GM21423 (cell line): ENCODE data around the gene CNIH2.

Source experiments
- ATAC-seq: cut with Tn5 transposase; IDR thresholded peaks from one replicate; pipeline ENCODE4 v1.9.1; 2021; ENCODE audit warnings: mild to moderate bottlenecking, moderate library complexity; ENCODE audit not compliant: unreplicated experiment

Gene CNIH2

DNA sequence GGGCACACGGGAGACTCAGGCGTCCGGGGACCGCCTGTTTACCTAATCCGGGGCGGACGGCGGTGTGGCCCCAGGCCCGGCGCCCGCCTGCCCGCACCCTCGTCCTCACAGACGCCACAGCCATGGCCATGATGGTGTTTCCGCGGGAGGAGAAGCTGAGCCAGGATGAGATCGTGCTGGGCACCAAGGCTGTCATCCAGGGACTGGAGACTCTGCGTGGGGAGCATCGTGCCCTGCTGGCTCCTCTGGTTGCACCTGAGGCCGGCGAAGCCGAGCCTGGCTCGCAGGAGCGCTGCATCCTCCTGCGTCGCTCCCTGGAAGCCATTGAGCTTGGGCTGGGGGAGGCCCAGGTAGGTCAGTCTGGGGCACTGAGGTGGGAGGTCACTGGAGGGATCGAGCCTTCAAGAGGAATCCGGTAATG is 19.5 kb upstream of the CNIH2 start:
- ATAC-seq: no peak

DNA sequence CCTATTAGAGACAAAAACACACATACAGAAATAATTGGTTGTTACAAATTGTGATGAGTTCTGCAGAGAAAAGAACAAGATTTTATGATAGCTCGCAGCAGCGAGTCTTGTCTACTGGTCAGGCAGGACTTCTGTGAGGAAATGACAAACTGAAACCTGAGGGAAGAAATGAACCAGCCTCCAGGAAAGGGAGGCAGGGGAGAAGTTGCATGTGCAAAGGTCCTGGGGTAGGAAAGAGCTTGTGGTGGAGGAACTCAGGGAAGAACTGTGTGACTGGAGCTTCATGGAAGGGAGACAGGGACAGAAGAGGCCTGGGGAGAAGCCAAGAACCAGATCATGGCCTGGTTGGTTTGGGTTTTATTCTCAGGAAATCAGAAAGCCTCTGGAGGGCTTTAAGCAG is 18.8 kb upstream of the CNIH2 start:
- no peak for ATAC-seq

GRCh38 chr11:66259956-66260355 is 18.0 kb upstream of the CNIH2 start:
- no peak for ATAC-seq

GRCh38 chr11:66261578-66261977 is 16.4 kb upstream of the CNIH2 start:
- no peak for ATAC-seq

- ATAC-seq: no peak
These were observed 15.8 kb upstream of the CNIH2 start for GRCh38 chr11:66262191-66262590.

DNA sequence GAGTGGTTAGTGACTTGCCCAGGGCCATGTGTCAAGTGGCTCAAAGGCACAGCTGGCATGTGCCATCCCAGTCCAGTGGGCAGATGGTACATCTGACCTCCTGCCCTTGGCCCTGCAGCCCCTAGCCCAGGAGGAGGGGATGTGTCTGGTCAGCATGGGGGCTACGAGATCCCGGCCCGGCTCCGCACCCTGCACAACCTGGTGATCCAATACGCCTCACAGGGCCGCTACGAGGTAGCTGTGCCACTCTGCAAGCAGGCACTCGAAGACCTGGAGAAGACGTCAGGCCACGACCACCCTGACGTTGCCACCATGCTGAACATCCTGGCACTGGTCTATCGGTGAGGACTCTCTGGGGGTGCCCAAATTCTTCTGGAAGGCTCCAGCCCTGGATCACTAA is 15.3 kb upstream of the CNIH2 start:
- no peak for ATAC-seq

DNA sequence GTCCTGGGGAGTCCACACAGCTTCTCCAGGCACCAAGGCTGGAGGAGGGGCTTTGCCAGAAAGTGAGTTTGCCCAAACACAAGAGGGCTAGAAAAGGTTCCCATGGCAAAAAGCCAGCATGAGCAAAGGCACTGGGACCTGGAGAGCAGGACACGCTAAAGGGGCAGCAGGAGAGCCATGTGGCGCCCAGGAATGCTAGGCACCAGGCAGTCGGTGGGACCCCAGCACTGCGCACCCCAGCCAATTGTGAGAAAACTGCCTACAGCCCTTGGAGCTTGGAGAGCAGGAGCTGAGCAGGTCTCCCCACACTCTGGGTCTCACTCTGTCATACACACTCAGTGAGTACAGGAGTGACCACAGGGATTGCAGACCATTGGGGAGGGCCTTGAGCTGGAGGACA is 14.7 kb upstream of the CNIH2 start:
- ATAC-seq: no peak

GRCh38 chr11:66263785-66264184 is 14.2 kb upstream of the CNIH2 start:
- ATAC-seq: no peak

DNA sequence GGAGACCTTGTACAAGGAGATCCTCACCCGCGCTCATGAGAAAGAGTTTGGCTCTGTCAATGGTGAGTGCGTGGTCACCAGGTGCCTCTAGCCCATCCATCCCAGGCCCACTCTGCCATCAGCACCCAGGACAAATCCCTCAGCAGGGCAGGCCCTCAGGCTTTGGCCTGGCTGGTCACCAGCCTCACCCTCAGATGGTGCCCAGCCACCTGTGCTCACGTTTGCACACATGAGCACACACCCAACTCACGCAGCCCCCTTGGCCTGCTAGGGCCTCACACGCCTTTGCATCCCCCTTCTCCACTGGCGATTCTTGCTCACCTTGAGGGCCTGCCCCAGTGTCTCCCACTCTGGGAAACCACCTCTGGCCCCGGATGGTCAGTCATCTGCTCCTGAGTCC is 13.6 kb upstream of the CNIH2 start:
- ATAC-seq: no peak

DNA sequence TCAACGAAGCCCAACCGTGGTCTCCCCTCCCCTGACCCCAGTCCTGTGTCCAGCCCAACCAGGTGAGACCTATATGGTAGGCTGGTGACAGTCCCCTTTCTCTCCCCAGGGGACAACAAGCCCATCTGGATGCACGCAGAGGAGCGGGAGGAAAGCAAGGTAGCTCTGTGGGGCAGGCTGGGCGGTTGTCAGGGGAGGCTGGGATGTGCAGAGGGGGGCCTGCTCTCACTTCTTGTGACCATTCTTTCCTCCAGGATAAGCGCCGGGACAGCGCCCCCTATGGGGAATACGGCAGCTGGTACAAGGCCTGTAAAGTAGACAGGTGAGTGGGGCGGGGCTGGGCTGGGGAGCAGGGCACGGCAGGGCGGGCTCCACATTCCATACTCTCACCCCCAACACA is 13.1 kb upstream of the CNIH2 start:
- ATAC-seq: no peak

- no peak for ATAC-seq
These were observed 12.2 kb upstream of the CNIH2 start for GRCh38 chr11:66265531-66266377.

DNA sequence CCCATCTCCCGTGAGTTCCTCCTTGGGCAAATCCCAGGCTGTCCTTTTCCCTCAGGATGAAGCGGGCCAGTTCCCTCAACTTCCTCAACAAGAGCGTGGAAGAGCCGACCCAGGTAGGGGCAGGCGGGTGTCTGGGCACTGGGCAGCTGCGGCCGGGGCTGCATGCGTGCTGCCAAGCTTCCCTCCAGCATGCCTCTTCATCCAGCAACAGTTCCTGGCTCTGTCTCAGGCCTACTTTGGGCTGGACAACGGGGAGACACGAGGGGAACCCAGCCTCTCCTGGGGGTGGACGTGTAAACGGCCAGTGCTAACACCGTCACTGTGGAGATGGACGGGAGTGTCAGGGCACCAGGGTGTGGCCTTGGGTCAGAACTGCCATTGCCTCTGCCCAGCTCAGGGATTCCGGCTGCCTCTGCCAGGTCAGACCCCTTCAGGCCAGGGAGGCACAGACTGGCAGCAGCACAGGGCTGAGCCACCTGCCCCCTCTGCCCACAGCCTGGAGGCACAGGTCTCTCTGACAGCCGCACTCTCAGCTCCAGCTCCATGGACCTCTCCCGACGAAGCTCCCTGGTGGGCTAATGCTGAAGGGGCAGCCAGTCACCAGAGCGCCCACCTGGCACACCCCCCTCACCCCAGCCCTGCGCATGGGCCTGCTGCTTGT is 11.5 kb upstream of the CNIH2 start:
- ATAC-seq: no peak

GRCh38 chr11:66267039-66267378 is 11.0 kb upstream of the CNIH2 start:
- ATAC-seq: no peak

- ATAC-seq: peak; percentile 43
These were observed 10.4 kb upstream of the CNIH2 start for GRCh38 chr11:66267379-66268243.

DNA sequence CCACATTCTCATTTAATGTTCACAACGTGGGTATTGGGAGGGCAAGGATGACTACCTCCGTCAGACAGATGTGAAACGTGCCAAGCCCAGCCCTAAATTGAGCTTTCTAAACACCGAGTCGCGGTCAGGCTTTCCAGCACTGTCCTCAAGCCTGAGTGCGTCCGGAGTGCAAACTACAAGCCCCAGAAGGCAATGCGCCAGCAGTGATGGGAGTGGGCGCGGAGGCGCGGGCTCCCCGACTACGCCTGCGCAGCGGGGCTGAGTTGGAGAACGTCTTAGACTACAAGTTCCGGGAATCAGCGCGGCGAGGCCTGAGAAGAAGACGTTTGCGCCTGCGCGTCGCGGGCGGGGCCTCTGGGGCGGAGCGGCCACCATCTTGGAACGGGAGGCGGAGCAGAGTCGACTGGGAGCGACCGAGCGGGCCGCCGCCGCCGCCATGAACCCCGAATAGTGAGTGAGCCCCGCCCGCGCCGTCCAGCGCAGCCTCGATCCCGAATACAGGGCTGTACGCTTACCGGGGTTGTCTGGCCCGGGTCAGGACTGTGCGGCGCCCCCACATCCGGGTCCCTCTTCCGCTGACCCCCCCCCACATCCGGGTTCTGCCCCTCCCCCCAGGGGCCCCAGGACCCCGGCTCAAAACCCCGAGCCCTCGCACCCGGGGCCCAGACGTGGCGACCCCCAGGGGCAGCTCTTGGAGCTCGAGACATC is 9.6 kb upstream of the CNIH2 start, which contains the start of gene RAB1B:
Gene RAB1B, plus strand, starts transcription at position 396 of the 708 bp plus-strand sequence. Its CDS starts 41 bp downstream, at position 437.
- peak; percentile 78 for ATAC-seq

- no peak for ATAC-seq
These were observed 8.7 kb upstream of the CNIH2 start for GRCh38 chr11:66268952-66269905.

- no peak for ATAC-seq
These were observed 6.2 kb upstream of the CNIH2 start for GRCh38 chr11:66271816-66272215.

DNA sequence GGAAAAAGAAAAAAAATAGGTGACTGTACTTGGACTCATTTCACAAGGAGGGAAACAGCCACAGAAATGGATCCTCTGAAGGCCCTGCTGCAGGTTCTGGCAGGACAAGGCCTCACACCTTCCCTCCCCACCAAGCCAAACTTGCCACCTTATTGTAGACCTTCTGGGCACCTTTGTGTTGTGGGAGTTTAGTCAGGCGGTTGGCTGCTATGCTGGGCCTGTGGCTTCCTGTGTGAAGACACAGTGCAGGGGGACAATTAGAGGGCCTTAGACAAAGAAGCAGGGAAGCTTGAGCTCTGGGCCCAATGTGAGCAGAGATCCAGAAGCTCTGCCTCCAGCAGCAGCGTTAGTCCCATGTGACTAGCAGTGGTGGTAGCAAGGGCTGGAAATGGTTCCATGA is 5.4 kb upstream of the CNIH2 start:
- no peak for ATAC-seq

DNA sequence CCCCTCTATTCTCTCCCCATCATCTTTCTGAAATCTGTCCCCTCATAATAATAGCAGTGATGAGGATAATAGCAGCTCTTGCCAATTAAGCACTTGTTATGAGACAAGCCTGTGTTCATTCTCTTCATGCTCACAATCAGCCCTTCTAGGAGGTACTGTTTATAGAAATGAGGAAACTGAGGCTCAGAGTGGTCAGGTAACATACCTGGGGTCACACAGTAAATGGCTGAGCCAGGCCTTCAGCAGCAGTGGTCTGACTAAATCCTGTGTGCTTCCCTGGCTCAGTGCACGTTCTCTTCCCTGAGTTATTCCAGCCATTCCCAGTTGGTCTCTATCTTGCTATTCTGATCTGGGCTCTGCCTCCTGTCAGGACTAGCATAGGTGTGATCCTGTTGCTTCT is 3.8 kb upstream of the CNIH2 start:
- ATAC-seq: no peak

- ATAC-seq: no peak
These were observed 2.6 kb upstream of the CNIH2 start for GRCh38 chr11:66275396-66275795.
